ENCODE measurements around the gene TRPC4AP. TPM values are rescaled to one million over a fixed set of nuclear protein-coding genes. Genes with fewer than 3 reads are reported as not detected.
"Not testable (repeated sequence)": the region's sequence is repeated elsewhere in the genome, so short reads cannot be mapped to it uniquely, and the experiment has no call there.

The TRPC4AP gene
- total RNA-seq, 1 donor from 2014 or later, result 30.7 TPM

DNA sequence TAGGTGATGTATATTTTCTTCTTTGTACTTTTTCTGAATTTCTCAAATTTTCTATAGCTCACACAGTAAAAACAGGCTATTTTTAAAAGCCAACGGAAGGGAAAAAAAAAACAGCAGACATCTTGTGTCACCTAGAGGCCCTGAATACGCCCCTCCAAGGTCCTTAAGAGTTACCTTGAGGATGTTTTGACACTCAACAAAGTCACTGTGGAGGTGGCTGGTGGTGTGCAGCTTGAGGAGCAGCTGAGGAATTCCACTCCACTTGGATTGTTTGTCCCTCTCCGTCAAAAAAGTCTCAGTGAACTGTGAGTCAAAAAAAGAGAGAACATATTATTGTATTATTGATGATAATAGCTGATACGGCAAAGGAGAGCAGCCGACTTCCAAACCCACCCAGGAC, 14.7 kb downstream of the TRPC4AP start:
- intact Hi-C loops (cut with micrococcal nuclease), result no loop called here
- Histone ChIP-seq H3K27me3 (ENCODE audit: low read depth) (no peaks in the 10 kb centered on the region), H3K36me3 (peaks cover 18% of the 10 kb centered on the region), H3K9me3 (replicated peaks) (no peaks in the 10 kb centered on the region), H3K4me1 (peaks cover 42% of the 10 kb centered on the region), H3K27ac (replicated peaks) (no peak overlapping the region), H3K4me3 (no peak overlapping the region)
- TF ChIP-seq, protein P1, sequence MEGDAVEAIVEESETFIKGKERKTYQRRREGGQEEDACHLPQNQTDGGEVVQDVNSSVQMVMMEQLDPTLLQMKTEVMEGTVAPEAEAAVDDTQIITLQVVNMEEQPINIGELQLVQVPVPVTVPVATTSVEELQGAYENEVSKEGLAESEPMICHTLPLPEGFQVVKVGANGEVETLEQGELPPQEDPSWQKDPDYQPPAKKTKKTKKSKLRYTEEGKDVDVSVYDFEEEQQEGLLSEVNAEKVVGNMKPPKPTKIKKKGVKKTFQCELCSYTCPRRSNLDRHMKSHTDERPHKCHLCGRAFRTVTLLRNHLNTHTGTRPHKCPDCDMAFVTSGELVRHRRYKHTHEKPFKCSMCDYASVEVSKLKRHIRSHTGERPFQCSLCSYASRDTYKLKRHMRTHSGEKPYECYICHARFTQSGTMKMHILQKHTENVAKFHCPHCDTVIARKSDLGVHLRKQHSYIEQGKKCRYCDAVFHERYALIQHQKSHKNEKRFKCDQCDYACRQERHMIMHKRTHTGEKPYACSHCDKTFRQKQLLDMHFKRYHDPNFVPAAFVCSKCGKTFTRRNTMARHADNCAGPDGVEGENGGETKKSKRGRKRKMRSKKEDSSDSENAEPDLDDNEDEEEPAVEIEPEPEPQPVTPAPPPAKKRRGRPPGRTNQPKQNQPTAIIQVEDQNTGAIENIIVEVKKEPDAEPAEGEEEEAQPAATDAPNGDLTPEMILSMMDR (IDR thresholded peaks at IDR 0.05; ENCODE audit: borderline replicate concordance), result no peak
- no peak for DNase-seq

DNA sequence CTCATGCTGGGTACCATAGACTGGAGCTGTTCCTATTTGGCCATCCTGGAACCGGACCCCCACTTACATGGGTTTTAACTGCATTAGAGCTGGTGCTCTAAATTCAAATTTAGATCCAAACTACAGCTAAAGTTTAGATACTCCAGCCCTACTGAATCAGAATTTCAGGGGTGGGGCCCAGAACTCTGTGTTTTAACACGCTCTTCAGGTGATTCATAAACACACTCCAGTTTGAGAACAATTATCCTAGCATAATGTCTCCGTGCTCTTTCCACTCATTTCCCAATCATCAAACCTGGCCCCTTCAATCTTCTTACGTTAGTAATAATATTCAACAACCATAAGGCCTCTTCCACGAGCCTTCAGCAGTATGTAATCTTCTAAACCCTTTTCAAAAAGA, 15.3 kb downstream of the TRPC4AP start:
- intact Hi-C loops (cut with micrococcal nuclease), result no loop called here
- Histone ChIP-seq H3K27ac (replicated peaks) (no peak overlapping the region), H3K36me3 (peaks cover 18% of the 10 kb centered on the region), H3K9me3 (replicated peaks) (no peaks in the 10 kb centered on the region), H3K4me1 (peaks cover 37% of the 10 kb centered on the region), H3K4me3 (no peak overlapping the region), H3K27me3 (ENCODE audit: low read depth) (no peaks in the 10 kb centered on the region)
- DNase-seq, result no peak
- TF ChIP-seq, protein P1 (IDR thresholded peaks at IDR 0.05; ENCODE audit: borderline replicate concordance), result no peak

DNA sequence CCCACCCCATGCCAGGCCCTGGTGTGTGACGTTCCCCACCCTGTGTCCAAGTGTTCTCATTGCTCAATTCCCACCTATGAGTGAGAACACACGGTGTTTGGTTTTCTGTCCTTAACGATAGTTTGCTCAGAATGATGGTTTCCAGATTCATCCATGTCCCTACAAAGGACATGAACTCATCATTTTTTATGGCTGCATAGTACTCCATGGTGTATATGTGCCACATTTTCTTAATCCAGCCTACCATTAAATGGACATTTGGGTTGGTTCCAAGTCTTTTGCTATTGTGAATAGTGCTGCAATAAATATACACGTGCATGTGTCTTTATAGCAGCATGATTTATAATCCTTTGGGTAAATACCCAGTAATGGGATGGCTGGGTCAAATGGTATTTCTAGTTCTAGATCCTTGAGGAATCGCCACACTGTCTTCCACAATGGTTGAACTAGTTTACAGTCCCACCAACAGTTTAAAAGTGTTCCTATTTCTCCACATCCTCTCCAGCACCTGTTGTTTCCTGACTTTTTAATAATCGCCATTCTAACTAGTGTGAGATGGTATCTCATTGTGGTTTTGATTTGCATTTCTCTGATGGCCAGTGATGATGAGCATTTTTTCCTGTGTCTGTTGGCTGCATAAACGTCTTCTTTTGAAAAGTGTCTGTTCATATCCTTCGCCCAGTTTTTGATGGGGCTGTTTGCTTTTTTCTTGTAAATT, 21.0 kb downstream of the TRPC4AP start:
- H3K27ac ChIP-seq (replicated peaks); H3K27me3 ChIP-seq (ENCODE audit: low read depth); H3K9me3 ChIP-seq (replicated peaks); H3K4me3 ChIP-seq; intact Hi-C loops (cut with micrococcal nuclease); DNase-seq: not testable (repeated sequence)
- peaks cover 19% of the 10 kb centered on the region for H3K36me3 ChIP-seq
- peaks cover 16% of the 10 kb centered on the region for H3K4me1 ChIP-seq

DNA sequence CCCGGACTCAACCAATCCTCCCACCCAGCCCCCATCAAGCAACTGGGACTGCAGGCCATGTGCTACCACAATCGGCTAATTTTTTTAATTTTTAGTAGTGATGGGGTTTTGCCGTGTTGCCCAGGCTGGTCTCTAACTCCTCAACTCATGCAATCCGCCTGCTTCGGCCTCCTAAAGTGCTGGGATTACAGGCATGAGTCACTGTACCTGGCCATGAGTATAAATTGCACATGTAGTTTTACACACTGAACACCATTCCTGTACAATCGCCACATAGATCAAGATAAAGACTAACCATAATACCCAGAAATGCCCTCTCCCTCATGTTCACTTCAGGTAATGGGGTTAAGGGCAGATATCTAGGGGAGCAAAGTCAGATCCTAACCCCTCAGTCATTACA, 26.4 kb downstream of the TRPC4AP start:
- H3K4me3 ChIP-seq, result no peak overlapping the region

DNA sequence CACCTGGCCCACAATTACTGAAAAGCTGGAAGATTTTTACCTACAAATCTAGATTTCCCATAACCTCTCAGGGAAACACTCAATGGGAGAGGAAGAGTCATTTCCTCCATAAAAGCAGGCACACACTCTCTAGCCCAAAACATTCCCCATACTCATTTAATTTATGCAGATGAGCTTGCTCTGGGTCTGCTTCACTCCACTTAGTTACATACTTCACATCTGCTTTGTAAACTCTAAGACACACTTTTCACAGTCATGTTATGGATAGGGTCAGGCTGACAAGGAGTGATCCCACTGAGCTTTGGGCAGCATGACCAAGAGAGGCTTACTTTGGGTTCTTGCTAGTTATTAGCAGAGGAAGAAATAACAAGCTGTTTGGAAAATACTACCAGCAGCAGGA, 27.4 kb downstream of the TRPC4AP start:
- H3K36me3 ChIP-seq, result peaks cover 23% of the 10 kb centered on the region
- no peaks in the 10 kb centered on the region for H3K9me3 ChIP-seq (replicated peaks)
- no peak for DNase-seq
- no peak overlapping the region for H3K4me3 ChIP-seq
- no peaks in the 10 kb centered on the region for H3K27me3 ChIP-seq (ENCODE audit: low read depth)
- H3K27ac ChIP-seq (replicated peaks), result no peak overlapping the region
- intact Hi-C loops (cut with micrococcal nuclease), result no loop called here
- peaks cover 39% of the 10 kb centered on the region for H3K4me1 ChIP-seq
- TF ChIP-seq, protein P1 (IDR thresholded peaks at IDR 0.05; ENCODE audit: borderline replicate concordance), result no peak

More for the DNA sequence above, 26.4 kb downstream of the TRPC4AP start:
- TF ChIP-seq, protein P1 (IDR thresholded peaks at IDR 0.05; ENCODE audit: borderline replicate concordance), result no peak
- Histone ChIP-seq H3K36me3 (peaks cover 23% of the 10 kb centered on the region), H3K27me3 (ENCODE audit: low read depth) (no peaks in the 10 kb centered on the region), H3K27ac (replicated peaks) (no peak overlapping the region), H3K4me1 (peaks cover 39% of the 10 kb centered on the region), H3K9me3 (replicated peaks) (no peaks in the 10 kb centered on the region)
- no peak for DNase-seq
- intact Hi-C loops (cut with micrococcal nuclease), result no loop called here

DNA sequence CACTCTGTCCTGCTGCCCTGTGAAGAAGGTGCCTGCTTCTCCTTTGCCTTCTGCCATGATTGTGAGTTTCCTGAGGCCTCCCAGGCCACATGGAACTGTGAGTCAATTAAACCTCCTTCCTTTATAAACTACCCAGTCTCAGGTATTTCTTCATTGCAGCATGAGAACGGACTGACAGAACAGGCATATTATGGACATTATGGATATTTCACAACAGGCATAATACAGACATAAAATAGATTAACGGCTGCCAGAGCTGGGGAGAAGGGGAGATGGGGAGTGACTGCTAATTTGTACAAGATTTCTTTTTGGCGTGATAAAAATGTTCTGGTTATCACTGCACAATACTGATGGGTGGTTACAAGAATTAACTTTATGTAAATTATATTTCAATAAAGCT, 29.4 kb downstream of the TRPC4AP start:
- H3K9me3 ChIP-seq (replicated peaks), result no peaks in the 10 kb centered on the region
- no peak overlapping the region for H3K27ac ChIP-seq (replicated peaks)
- DNase-seq, result no peak
- H3K4me3 ChIP-seq, result no peak overlapping the region
- H3K36me3 ChIP-seq, result peaks cover 12% of the 10 kb centered on the region
- H3K4me1 ChIP-seq, result peaks cover 34% of the 10 kb centered on the region
- intact Hi-C loops (cut with micrococcal nuclease), result no loop called here
- TF ChIP-seq, protein P1 (IDR thresholded peaks at IDR 0.05; ENCODE audit: borderline replicate concordance), result no peak
- no peaks in the 10 kb centered on the region for H3K27me3 ChIP-seq (ENCODE audit: low read depth)
